GM20431 (cell line): ENCODE measurements around the gene PDE4B.

ENCODE experiments used
- in situ Hi-C: fragments of 300-500 bp; cut with MseI, MboI; formaldehyde crosslinking; loops from one replicate; pipeline ENCODE4 v1.15.0; 2020; ENCODE audit warnings: low sequenced_read_pairs; ENCODE audit not compliant: unreplicated experiment

PDE4B gene

GRCh38 chr1:66288048-66288447 lies 495.4 kb downstream of the PDE4B start:
- in situ Hi-C loops, result no loop called here

DNA sequence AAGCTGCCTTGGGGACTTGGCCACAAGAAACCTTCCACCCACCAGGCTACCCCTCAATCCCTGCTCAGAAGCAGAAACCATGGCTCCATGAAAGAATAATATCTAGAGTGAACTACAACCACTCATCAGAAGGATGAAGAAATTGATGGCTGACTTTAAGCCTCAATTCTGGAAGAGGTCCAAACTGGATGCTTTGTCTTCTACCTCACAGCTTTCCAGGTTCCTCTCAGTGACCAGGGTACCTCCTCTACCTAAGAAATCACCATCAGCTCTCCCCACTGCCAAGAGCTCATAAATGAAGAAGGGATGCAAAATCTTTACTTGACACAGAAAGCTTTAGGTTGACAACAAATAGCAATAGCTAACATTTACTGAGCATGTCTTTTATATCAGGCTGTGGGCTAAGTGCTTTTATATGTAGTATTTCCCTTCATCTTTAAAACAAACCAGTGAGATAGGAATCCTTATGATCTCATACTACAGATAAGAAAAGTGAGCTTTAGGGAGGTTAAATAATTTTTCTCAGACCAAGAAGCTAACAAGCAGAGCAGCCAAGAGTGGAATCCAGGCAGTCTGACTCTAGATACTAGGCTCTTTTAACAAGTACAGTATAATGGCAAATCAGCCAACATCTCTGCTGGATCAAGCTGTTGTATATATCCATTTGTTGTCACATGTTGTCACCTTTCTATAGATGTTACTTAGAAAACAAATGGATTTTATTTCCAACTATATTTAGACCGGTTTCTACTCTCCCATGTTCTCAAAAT lies 498.3 kb downstream of the PDE4B start:
- in situ Hi-C loops, result no loop called here

DNA sequence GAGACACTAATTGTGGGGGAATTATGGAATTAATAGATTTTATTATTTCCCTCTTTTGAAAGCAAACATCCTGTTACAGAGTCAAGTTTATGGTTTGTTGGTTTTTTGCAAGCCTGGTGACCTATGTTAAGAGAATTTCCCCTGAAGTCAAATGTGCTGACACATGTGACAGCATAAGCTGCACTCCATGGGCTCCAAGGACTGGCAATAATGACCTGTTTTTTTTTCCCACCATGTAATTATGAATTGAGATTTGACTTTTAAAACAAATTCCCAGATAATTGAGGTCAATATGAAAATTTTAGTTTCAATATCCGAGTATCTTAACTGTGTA lies 498.8 kb downstream of the PDE4B start:
- in situ Hi-C loops, result no loop called here

DNA sequence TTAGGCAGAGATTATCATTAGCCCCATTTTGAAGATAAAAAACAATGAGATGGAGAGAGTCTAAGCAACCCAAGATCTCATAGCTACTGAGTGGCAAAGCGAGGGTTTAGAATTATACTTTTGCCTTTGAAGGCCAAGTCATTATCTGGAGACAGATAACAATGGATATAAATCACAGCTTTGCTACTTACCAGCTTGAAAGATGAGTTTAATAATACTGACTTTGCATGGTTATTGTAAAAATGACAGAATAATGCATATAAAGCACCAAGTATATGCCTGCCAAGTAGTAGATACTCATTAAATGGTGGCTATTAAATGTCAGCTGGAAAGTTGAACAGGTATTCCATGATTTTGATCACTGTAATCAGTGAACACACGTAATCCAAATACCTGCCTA lies 499.6 kb downstream of the PDE4B start:
- in situ Hi-C loops, result no loop called here

DNA sequence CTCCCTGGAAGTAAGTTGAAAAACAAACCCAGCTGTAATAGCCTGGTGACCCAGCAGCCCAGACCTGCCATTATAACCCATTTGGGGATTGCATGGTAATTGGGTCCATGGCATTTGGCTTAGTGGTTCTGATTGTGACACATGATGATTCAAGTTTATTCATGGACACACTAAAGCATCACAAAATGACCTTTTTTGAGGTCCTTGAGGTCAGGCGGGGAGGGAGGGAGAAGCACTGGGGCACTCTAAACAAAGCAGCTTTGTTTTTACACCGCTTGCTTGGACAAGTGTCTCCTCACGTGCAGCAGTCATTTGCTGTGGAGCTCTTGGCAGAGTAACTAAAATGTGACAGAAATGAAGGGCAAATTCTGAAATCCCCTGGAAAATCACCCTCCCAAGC lies 500.2 kb downstream of the PDE4B start:
- in situ Hi-C loops, result no loop called here

DNA sequence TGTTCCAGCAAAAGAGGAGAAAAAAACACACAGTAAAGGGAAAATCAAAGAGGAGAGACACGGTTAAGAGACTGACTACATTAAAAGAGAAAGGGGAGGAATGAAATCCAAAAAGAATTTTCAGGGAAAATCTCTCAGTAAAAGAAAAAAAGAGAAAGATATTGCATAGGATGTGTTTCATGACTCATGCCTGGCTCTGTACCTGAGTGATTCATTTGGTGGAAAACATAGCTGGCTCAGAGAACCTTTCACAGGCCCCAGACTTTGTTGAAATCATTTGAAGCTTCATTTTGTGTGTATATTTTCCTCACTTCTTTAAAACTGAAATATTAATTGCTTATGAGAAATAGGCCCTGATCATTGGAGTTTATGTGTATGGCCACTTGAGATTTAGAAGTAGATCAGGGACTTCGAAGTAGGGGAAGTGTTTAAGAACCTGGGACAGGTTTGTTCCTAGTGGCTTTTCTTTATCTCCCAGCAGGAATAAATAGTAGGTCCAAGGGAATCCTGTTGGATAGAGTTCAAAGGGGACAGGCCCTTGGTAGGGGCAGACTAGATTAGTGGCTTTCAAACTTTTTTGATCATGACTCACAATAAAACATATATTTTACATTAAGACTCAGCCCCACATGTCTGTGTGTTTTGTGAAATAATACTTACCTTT lies 502.1 kb downstream of the PDE4B start:
- in situ Hi-C loops, result no loop called here

DNA sequence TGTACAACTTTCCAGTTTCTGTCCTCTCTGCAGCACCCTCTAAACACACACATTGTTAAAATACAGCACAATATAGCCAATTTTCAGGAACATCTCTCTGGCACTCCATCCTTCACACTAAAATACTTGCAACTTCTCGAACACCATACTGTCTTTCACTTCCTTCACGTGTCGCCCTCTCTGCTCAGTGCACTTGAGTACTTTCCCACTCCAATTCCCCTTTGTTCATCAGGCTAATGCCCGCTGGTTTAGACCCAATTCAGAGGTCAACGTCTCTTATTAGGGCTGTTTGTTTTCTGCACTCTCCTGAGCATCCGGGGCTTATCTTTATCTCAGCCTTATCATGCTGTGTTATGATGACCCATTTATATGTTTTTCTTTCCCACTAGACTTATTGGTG lies 503.1 kb downstream of the PDE4B start:
- in situ Hi-C loops, result no loop called here

DNA sequence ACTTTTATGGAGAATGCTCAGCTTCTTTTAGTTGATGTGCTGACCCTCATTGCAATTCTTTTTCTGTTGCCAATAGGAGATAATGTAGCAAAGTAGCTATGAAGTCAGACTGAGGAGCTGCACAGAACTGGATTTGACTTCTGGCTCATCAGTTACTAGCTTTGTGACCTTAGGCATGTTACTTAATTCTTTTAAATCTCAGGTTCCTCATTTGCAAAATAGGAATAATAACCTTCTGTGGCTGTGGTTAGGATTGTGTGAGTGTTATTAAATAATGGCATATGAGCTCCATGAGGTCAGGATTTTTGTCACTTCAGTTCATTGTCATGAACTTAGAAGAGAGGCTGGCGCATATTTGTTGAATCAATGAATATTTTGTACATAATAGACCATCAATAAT lies 503.7 kb downstream of the PDE4B start:
- in situ Hi-C loops, result no loop called here

- in situ Hi-C loops, result no loop called here
These were observed 504.3 kb downstream of the PDE4B start for GRCh38 chr1:66296951-66297350.

- in situ Hi-C loops, result no loop called here
These were observed 505.8 kb downstream of the PDE4B start for GRCh38 chr1:66298464-66298863.

- in situ Hi-C loops, result no loop called here
These were observed 507.7 kb downstream of the PDE4B start for GRCh38 chr1:66300280-66300971.

DNA sequence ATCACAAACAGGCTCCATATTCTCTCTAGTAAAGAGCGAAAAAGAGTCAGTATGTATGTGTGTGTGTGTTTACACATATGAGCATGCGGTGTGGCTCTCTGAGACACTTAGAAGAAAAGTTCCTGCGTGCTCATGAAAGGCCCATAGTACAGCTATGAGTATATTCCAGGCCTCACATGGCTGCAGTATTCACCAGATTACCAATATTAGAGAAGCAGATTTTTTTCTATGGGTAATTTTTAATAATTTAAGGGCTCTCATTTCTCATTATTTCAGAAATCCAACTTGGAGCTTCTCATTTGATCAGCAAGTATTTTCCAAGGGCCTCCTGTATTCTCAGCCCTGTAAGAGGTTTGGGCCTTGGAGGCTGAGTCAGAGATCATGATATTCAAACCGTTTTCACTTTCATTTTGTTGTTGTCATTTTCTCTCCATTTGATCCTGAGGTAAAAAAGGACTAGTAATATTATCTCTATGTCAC lies 508.3 kb downstream of the PDE4B start:
- in situ Hi-C loops, result no loop called here

DNA sequence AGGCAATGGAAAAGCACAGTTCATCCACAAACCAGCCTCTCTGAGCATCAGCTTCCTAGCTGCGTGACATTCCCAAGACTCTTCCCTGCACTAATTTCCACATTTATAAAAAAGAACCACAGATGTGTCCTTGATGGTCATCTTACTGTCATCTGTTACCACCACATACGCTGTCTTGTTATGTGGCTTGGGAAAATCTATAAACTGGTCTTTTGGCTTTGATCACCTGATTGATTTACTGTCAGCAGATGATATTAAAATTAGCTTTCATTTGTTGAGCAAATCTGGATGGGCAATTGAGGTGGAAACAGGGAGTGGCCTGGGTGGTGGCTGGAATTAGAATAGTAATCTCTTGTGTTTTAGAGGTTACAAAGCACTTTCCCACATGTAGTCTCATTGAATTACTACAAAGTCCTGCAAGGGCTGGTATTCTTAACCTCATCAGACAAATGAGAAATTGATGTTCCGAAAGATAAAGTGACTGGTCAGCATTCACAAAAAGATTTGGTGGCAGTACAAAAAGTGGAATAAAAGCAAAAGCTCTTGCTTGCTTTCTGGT lies 509.6 kb downstream of the PDE4B start:
- in situ Hi-C loops, result no loop called here

DNA sequence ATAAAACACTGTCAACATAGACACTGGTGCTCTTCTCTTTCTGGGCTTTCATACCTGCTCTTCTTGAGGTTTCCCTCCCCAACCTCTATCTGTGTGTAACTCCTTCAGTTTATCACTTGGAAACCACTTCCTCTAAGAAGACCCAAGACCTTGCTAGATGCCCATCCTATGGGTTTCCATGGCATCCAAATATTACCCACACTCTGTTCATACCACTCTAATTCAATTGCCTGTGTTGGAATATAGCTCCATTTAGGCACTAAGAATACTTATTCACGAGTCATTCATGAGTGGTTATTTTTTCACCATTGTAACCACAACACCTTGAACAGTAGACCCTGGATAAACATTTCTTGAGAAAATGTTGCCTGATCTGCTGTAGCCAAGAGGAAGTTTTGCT lies 510.1 kb downstream of the PDE4B start:
- in situ Hi-C loops, result no loop called here

GRCh38 chr1:66303646-66304045 lies 511.0 kb downstream of the PDE4B start:
- in situ Hi-C loops, result no loop called here

GRCh38 chr1:66304128-66304527 lies 511.4 kb downstream of the PDE4B start:
- in situ Hi-C loops, result no loop called here

DNA sequence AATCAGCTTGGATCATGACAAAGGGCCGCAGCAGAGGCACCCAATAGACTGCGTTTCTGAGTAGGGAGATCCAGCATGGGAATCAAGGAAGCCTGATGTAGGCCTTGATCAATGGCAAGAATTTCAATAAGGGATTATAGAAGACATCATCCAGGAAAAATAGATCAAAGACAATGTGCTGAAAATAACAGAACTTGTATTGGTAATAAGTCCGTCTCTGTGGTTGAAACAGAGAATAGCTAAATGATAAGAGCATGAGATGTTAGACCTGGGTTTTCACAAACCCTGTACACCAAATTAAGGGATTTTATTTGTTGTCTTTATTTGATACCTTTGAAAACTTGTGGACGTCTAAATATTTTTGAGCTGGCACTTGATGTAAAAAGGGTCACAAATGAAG lies 513.2 kb downstream of the PDE4B start:
- in situ Hi-C loops, result no loop called here

DNA sequence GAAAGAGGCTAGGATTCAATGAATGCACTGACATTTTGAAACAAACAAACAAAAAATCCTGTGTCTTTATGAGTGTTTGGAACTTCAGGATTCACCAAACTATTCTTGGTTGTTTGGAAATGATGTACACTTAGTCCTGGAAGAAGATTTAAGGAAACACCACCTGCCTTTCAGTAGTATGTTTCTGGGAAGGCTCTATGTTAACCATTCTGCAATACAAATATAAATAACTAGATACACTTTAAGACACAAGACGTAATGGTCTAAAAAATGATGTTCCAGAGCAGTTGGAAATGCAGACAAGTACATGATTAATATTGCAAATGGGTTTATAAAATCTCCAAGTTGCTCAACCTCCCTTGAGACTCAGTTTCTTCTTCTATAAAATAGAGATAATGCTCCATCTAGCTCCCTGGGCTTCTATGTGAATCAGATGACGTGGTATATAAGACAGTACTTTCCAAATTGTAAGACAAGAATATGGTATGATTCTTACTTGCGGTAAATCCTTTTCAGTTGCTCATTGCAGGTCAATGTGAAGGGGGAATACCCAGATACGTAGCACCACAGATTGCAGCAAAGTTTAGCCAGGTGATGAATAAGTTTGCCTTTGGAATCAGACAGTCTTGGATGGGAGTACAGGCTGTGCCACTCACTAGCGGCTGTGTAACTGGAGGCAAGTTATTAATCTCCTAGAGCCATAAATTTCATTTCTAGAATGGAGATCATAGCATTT lies 516.5 kb downstream of the PDE4B start:
- in situ Hi-C loops, result no loop called here

DNA sequence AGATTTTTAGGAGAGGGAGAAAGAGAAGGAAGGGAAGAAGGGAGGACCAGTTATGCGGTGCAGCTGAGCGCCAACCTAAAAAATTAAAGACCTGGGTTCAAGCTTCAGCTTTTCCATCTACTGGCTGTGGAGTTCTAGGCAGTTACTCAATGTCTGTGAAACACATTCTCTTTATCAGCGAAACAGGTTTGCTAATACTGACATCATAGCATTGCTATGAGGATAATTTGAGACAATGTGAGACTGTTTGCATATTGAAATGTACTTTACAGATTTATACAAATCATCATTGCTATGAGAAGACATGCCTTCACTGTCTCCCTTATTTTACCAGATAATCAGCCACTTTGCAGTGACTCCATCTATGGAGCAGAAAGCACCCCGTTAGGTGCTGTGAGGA lies 518.4 kb downstream of the PDE4B start:
- in situ Hi-C loops, result no loop called here

GRCh38 chr1:66311628-66312027 lies 518.9 kb downstream of the PDE4B start:
- in situ Hi-C loops, result no loop called here
